Common myeloid progenitor, CD34-positive (primary cell): ENCODE data around the gene CUEDC1.

Source experiments
- CTCF ChIA-PET: fragments of 350-600 bp; sonication (Branson Sonifier 250); formaldehyde crosslinking; loops from one replicate; lab custom pipeline; 2021; ENCODE audit warnings: antibody characterized with exemption; lab: Charles Lee
- POLR2A ChIA-PET: fragments of 350-600 bp; sonication (Branson Sonifier 250); formaldehyde crosslinking; loops from one replicate; lab custom pipeline; 2021; ENCODE audit warnings: antibody characterized with exemption; lab: Charles Lee
- DNase-seq, 3 donors: peaks; one replicate each; pipeline versions ENCODE4 v3.0.0 to v3.0.0-alpha.2; 2013
- H3K27ac ChIP-seq, 2 experiments: 1 replicate in 1 of 2; 2 replicates in 1 of 2; pipeline ENCODE4 v1.7.0; 2013; ENCODE audit warnings: inconsistent platforms in 2 of 2, low read length in 2 of 2, mild to moderate bottlenecking in 2 of 2, low read depth in 1 of 2, moderate library complexity in 1 of 2; ENCODE audit not compliant: severe bottlenecking in 2 of 2, insufficient read depth in 1 of 2, poor library complexity in 1 of 2
- H3K27me3 ChIP-seq, 5 experiments: replicated peaks in 2 of 5; 1 replicate in 3 of 5; 2 replicates in 2 of 5; pipeline versions ENCODE4 v1.6.1 to v1.7.0; 2013; ENCODE audit warnings: low read length in 4 of 5, mild to moderate bottlenecking in 2 of 5, moderate library complexity in 2 of 5, inconsistent platforms in 1 of 5; ENCODE audit not compliant: insufficient read depth in 5 of 5, control insufficient read depth in 4 of 5
- H3K36me3 ChIP-seq, 4 experiments: 1 replicate in 2 of 4; 2 replicates in 2 of 4; pipeline versions ENCODE4 v1.6.1 to v1.7.0; 2013; ENCODE audit warnings: low read length in 3 of 4, control low read depth in 1 of 4, mild to moderate bottlenecking in 1 of 4; ENCODE audit not compliant: control insufficient read depth in 4 of 4, insufficient read depth in 4 of 4
- H3K4me1 ChIP-seq, 4 experiments: 1 replicate in 3 of 4; 2 replicates in 1 of 4; pipeline versions ENCODE4 v1.6.1 to v1.7.1; 2013; ENCODE audit warnings: low read length in 3 of 4, mild to moderate bottlenecking in 3 of 4, control low read depth in 1 of 4, inconsistent platforms in 1 of 4, moderate library complexity in 1 of 4; ENCODE audit not compliant: control insufficient read depth in 4 of 4, insufficient read depth in 4 of 4; ENCODE audit errors: control extremely low read depth in 1 of 4
- H3K4me3 ChIP-seq, 7 experiments: 1 replicate in 4 of 7; 2 replicates in 3 of 7; pipeline versions ENCODE4 v1.5.1 to v1.7.0; 2013; ENCODE audit warnings: mild to moderate bottlenecking in 7 of 7, low read length in 6 of 7, moderate library complexity in 6 of 7, inconsistent platforms in 2 of 7, low read depth in 2 of 7, control low read depth in 1 of 7; ENCODE audit not compliant: insufficient read depth in 4 of 7, control insufficient read depth in 1 of 7; ENCODE audit errors: extremely low read depth in 1 of 7
- H3K9me3 ChIP-seq, 5 experiments: 1 replicate in 4 of 5; 2 replicates in 1 of 5; pipeline versions ENCODE4 v1.6.1 to v1.7.1; 2013; ENCODE audit warnings: low read length in 4 of 5, mild to moderate bottlenecking in 2 of 5, inconsistent platforms in 1 of 5, low read depth in 1 of 5, moderate library complexity in 1 of 5; ENCODE audit not compliant: control insufficient read depth in 4 of 5, insufficient read depth in 2 of 5; ENCODE audit errors: control extremely low read depth in 1 of 5
- WGBS: methylation state at CpG from one replicate; pipeline ENCODE4 v1.1.5; 2013; ENCODE audit not compliant: insufficient coverage; 5-methylcytosine and 5-hydroxymethylcytosine counted together

The CUEDC1 gene

GRCh38 chr17:57862694-57863667, 92.2 kb downstream of the CUEDC1 start:
- ChIA-PET CTCF (interaction anchor here (0.6 to 21.3 kb wide), 9 partner anchors 9 to 259 kb away, joined by 3 to 443 read pairs (median 4); partner anchors contain the start of gene VEZF1), POLR2A (interaction anchor here (1.0 to 1.1 kb wide), 2 partner anchors 9 to 11 kb away, joined by 3 to 4 read pairs; no protein-coding TSS in a partner anchor)
- H3K4me3 ChIP-seq, result peak overlapping the region in 1 of 7 experiments; percentile 61
- H3K4me1 ChIP-seq, result peaks cover 9 to 51% (median 49%) of the 10 kb centered on the region in 4 experiments
- H3K27ac ChIP-seq, result no peak overlapping the region
- peaks cover 0 to 8% (median 4%) of the 10 kb centered on the region in 5 experiments for H3K27me3 ChIP-seq
- WGBS, result 94% methylated on average over 9 of the region's 16 CpGs
- DNase-seq, result no peak
- H3K9me3 ChIP-seq, result no peaks in the 10 kb centered on the region
- no peaks in the 10 kb centered on the region for H3K36me3 ChIP-seq

- Histone ChIP-seq H3K4me1 (peaks cover 3 to 45% (median 42%) of the 10 kb centered on the region in 4 experiments), H3K4me3 (peak overlapping the region in 4 of 7 experiments; percentile 44 to 78 (median 66)), H3K27ac (no peak overlapping the region), H3K9me3 (no peaks in the 10 kb centered on the region), H3K27me3 (peaks cover 0 to 8% (median 4%) of the 10 kb centered on the region in 5 experiments), H3K36me3 (no peaks in the 10 kb centered on the region)
- POLR2A ChIA-PET, result interaction anchor here (1.0 to 1.1 kb wide), 2 partner anchors 10 to 12 kb away, joined by 3 to 4 read pairs; no protein-coding TSS in a partner anchor
- CTCF ChIA-PET, result interaction anchor here (0.6 to 21.3 kb wide), 14 partner anchors 8 to 252 kb away, joined by 3 to 443 read pairs (median 4); partner anchors contain the start of gene VEZF1
- DNase-seq, result no peak
- WGBS, result 24% methylated on average over 48 of the region's 58 CpGs
Observed at GRCh38 chr17:57861790-57862693, 93.2 kb downstream of the CUEDC1 start.

GRCh38 chr17:57861000-57861789, 94.0 kb downstream of the CUEDC1 start:
- Histone ChIP-seq H3K9me3 (no peaks in the 10 kb centered on the region), H3K27me3 (peaks cover 0 to 8% (median 4%) of the 10 kb centered on the region in 5 experiments), H3K27ac (no peak overlapping the region), H3K4me1 (peaks cover 3 to 44% (median 37%) of the 10 kb centered on the region in 4 experiments), H3K4me3 (peak overlapping the region in 6 of 7 experiments; percentile 33 to 78 (median 52)), H3K36me3 (no peaks in the 10 kb centered on the region)
- ChIA-PET CTCF (interaction anchor here (0.8 to 21.3 kb wide), 18 partner anchors 10 to 247 kb away, joined by 3 to 443 read pairs (median 4); partner anchors contain the start of genes MRPS23 and VEZF1), POLR2A (interaction anchor here (1.1 to 1.3 kb wide), 2 partner anchors 8 to 32 kb away, joined by 4 read pairs; no protein-coding TSS in a partner anchor)
- DNase-seq, result peak; percentile 56 to 88 (median 85)
- WGBS, result under 1% methylated on average over 21 of the region's 34 CpGs

GRCh38 chr17:57860414-57860999, 94.7 kb downstream of the CUEDC1 start:
- no peak for DNase-seq
- H3K27me3 ChIP-seq, result peaks cover 0 to 8% (median 4%) of the 10 kb centered on the region in 5 experiments
- H3K4me3 ChIP-seq, result peak overlapping the region in 3 of 7 experiments; percentile 27 to 78 (median 72)
- H3K36me3 ChIP-seq, result no peaks in the 10 kb centered on the region
- ChIA-PET POLR2A (interaction anchor here (1.1 to 1.3 kb wide), 2 partner anchors 9 to 33 kb away, joined by 4 read pairs; no protein-coding TSS in a partner anchor), CTCF (interaction anchor here (0.8 to 21.3 kb wide), 22 partner anchors 9 to 257 kb away, joined by 3 to 443 read pairs (median 4); partner anchors contain the start of genes CUEDC1, MRPS23 and VEZF1)
- peaks cover 3 to 50% (median 37%) of the 10 kb centered on the region in 4 experiments for H3K4me1 ChIP-seq
- H3K27ac ChIP-seq, result no peak overlapping the region
- H3K9me3 ChIP-seq, result no peaks in the 10 kb centered on the region
- WGBS, result 95% methylated on average over 5 of the region's 6 CpGs

- Histone ChIP-seq H3K27me3 (peaks cover 0 to 8% (median 4%) of the 10 kb centered on the region in 5 experiments), H3K36me3 (no peaks in the 10 kb centered on the region), H3K27ac (no peak overlapping the region), H3K4me1 (peaks cover 3 to 48% (median 33%) of the 10 kb centered on the region in 4 experiments), H3K4me3 (no peak overlapping the region), H3K9me3 (no peaks in the 10 kb centered on the region)
- no peak for DNase-seq
- WGBS, result 88% methylated on average over 5 of the region's 13 CpGs
- CTCF ChIA-PET, result interaction anchor here (0.8 to 21.3 kb wide), 22 partner anchors 9 to 258 kb away, joined by 3 to 443 read pairs (median 4); partner anchors contain the start of genes CUEDC1 and VEZF1
- POLR2A ChIA-PET, result interaction anchor here (1.4 kb wide), 1 partner anchor 135 kb away, joined by 4 read pairs; no protein-coding TSS in a partner anchor
Observed at GRCh38 chr17:57859601-57860413, 95.4 kb downstream of the CUEDC1 start.
